Cerebellar nuclear complex (tissue), 1 donor: ENCODE results near the gene ALAS1.
A peak's percentile ranks its signal among the peaks of the same experiment; 100 is the strongest.

Source experiments
- DNase-seq, 2 experiments: peaks; one replicate each; lab custom pipeline; 2025; lab: John Stamatoyannopoulos, UW

ALAS1 gene

GRCh38 chr3:52198643-52199608 is 966 bp downstream of the ALAS1 start:
- no peak for DNase-seq

- no peak for DNase-seq
Observed at GRCh38 chr3:52200981-52201679, 3.2 kb downstream of the ALAS1 start.

- peak; percentile 94 for DNase-seq
Observed at GRCh38 chr3:52202384-52203077, 4.6 kb downstream of the ALAS1 start.

- DNase-seq, result no peak
Observed at GRCh38 chr3:52203701-52204100, 5.7 kb downstream of the ALAS1 start.

- no peak for DNase-seq
Observed at GRCh38 chr3:52204337-52205073, 6.5 kb downstream of the ALAS1 start.

- DNase-seq, result peak; percentile 24 to 57
Observed at GRCh38 chr3:52205727-52206372, 7.9 kb downstream of the ALAS1 start.

- DNase-seq, result no peak
Observed at GRCh38 chr3:52208556-52208955, 10.6 kb downstream of the ALAS1 start.

- DNase-seq, result no peak
Observed at GRCh38 chr3:52210037-52210436, 12.1 kb downstream of the ALAS1 start.

GRCh38 chr3:52210550-52211046 is 12.6 kb downstream of the ALAS1 start:
- no peak for DNase-seq

- no peak for DNase-seq
Observed at GRCh38 chr3:52211268-52211891, 13.4 kb downstream of the ALAS1 start.

GRCh38 chr3:52213005-52213404 is 15.0 kb downstream of the ALAS1 start:
- DNase-seq, result no peak

- no peak for DNase-seq
Observed at GRCh38 chr3:52213901-52214300, 15.9 kb downstream of the ALAS1 start.

GRCh38 chr3:52215351-52215750 is 17.4 kb downstream of the ALAS1 start:
- DNase-seq, result no peak

- DNase-seq, result no peak
Observed at GRCh38 chr3:52216585-52217408, 18.8 kb downstream of the ALAS1 start.

- DNase-seq, result no peak
Observed at GRCh38 chr3:52217409-52217805, 19.4 kb downstream of the ALAS1 start.

- DNase-seq, result no peak
Observed at GRCh38 chr3:52218026-52218425, 20.1 kb downstream of the ALAS1 start.

GRCh38 chr3:52218454-52218853 is 20.5 kb downstream of the ALAS1 start:
- peak; percentile 38 to 51 for DNase-seq

- no peak for DNase-seq
Observed at GRCh38 chr3:52218937-52219650, 21.1 kb downstream of the ALAS1 start.
